ENCODE measurements around the gene CIITA.
"Not testable (repeated sequence)": the region's sequence is repeated elsewhere in the genome, so short reads cannot be mapped to it uniquely, and the experiment has no call there.

CIITA gene

GRCh38 chr16:10933865-10934264 lies 56.9 kb downstream of the CIITA start:
- in situ Hi-C loops (cut with HindIII; ENCODE audit: low sequenced_read_pairs), result no loop called here

GRCh38 chr16:10934325-10935107 lies 57.5 kb downstream of the CIITA start:
- in situ Hi-C loops (cut with HindIII; ENCODE audit: low sequenced_read_pairs), result no loop called here

- in situ Hi-C loops (cut with HindIII; ENCODE audit: low sequenced_read_pairs), result no loop called here
Measured at GRCh38 chr16:10935226-10935915, 58.4 kb downstream of the CIITA start.

- in situ Hi-C loops (cut with HindIII; ENCODE audit: low sequenced_read_pairs), result no loop called here
Measured at GRCh38 chr16:10936272-10936984, 59.4 kb downstream of the CIITA start.

GRCh38 chr16:10937068-10937859 lies 60.3 kb downstream of the CIITA start:
- in situ Hi-C loops (cut with HindIII; ENCODE audit: low sequenced_read_pairs), result no loop called here

- in situ Hi-C loops (cut with HindIII; ENCODE audit: low sequenced_read_pairs), result no loop called here
Measured at GRCh38 chr16:10938321-10938720, 61.3 kb downstream of the CIITA start.

- in situ Hi-C loops (cut with HindIII; ENCODE audit: low sequenced_read_pairs), result no loop called here
Measured at GRCh38 chr16:10938796-10939648, 62.0 kb downstream of the CIITA start.

- in situ Hi-C loops (cut with HindIII; ENCODE audit: low sequenced_read_pairs), result no loop called here
Measured at GRCh38 chr16:10939649-10940234, 62.7 kb downstream of the CIITA start.

GRCh38 chr16:10940501-10941079 lies 63.6 kb downstream of the CIITA start:
- in situ Hi-C loops (cut with HindIII; ENCODE audit: low sequenced_read_pairs), result no loop called here

- in situ Hi-C loops (cut with HindIII; ENCODE audit: low sequenced_read_pairs), result no loop called here
Measured at GRCh38 chr16:10941127-10941933, 64.3 kb downstream of the CIITA start.

GRCh38 chr16:10941935-10942351 lies 64.9 kb downstream of the CIITA start:
- in situ Hi-C loops (cut with HindIII; ENCODE audit: low sequenced_read_pairs), result not testable (repeated sequence)

GRCh38 chr16:10942352-10943063 lies 65.5 kb downstream of the CIITA start, which contains the start of gene DEXI:
DEXI (minus strand) TSS chr16:10942468; CDS start chr16:10942005, 463 bp downstream.
- in situ Hi-C loops (cut with HindIII; ENCODE audit: low sequenced_read_pairs), result no loop called here

- in situ Hi-C loops (cut with HindIII; ENCODE audit: low sequenced_read_pairs), result no loop called here
Measured at GRCh38 chr16:10943064-10943353, 66.0 kb downstream of the CIITA start.

- in situ Hi-C loops (cut with HindIII; ENCODE audit: low sequenced_read_pairs), result no loop called here
Measured at GRCh38 chr16:10944249-10945064, 67.5 kb downstream of the CIITA start, which contains the start of gene CLEC16A. CLEC16A (plus strand) TSS chr16:10944564; CDS start chr16:10944718, 154 bp downstream.

GRCh38 chr16:10945065-10945787 lies 68.2 kb downstream of the CIITA start:
- in situ Hi-C loops (cut with HindIII; ENCODE audit: low sequenced_read_pairs), result no loop called here

- in situ Hi-C loops (cut with HindIII; ENCODE audit: low sequenced_read_pairs), result no loop called here
Measured at GRCh38 chr16:10946308-10946707, 69.3 kb downstream of the CIITA start.
